AG08395 (cell line): ENCODE measurements around the gene MCRS1.

Source experiments
- DNase-seq: peaks from one replicate; pipeline ENCODE4 v3.0.0; 2012; ENCODE audit warnings: mixed read lengths, low spot score

Gene MCRS1

DNA sequence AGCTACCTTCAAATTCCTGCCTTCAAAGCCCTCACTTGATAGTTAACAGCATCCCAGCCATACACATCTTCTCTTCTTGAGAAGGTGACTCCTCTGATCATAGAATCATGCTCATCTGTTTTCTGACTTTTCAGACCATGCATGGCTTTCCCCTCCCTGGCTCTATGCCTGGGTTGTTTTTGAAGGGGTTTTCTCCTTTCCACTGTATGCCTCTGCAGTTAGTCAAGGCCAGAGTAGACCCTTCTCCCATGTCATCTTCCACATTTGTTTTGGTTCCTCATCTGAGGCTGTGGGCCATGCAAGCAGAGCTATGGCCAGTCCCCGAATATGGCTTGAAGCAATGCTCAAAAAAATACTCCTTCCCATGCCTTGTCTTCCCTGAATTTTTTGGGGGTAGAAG, 14.3 kb upstream of the MCRS1 start:
- no peak for DNase-seq

DNA sequence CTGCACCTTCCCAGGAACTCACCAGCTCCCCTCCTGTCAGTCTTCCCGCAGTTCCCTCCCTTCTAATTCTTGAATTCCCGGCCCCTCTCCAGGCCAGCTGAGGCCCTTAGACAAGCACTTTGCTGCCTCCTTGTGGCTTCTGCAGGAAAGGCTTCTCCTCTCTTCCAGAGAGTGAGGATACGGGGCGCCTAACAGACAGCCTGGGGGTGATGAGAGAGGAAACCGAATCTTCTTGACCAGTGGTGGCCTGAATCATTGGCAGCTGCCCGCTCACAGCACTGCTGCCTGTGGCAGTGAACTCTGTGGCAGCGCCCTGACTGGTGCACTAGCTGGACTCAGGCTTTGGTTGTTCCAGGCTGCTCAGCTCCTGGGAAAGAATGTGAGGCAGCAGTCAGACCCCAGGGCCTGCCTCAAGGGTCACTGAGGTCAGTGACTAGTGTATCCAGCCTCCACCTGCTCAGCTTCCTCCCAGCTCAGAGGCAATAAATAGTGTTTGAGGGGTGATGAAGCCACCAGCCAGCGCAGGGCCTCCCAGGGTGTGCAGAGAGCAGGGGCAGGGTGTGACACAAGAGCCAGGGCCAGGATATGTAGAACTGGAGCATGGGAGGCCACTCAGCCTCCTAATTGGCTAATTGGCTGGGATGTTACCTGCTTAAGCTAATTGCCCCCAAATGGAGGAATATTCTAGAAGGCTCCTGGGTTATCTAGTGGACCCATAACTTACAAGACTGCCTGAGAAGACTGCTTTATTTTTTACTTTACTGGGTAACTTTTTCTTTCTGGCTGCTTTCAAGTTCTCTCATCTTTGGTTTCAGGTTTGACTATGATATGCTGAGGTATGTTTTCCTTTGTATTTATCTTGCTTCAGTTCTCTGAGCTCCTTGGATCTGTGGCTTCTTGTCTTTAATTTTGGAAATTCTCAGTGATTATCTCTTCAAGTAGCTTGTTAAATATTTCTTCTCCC, 12.9 kb upstream of the MCRS1 start:
- peak; percentile 83 for DNase-seq

DNA sequence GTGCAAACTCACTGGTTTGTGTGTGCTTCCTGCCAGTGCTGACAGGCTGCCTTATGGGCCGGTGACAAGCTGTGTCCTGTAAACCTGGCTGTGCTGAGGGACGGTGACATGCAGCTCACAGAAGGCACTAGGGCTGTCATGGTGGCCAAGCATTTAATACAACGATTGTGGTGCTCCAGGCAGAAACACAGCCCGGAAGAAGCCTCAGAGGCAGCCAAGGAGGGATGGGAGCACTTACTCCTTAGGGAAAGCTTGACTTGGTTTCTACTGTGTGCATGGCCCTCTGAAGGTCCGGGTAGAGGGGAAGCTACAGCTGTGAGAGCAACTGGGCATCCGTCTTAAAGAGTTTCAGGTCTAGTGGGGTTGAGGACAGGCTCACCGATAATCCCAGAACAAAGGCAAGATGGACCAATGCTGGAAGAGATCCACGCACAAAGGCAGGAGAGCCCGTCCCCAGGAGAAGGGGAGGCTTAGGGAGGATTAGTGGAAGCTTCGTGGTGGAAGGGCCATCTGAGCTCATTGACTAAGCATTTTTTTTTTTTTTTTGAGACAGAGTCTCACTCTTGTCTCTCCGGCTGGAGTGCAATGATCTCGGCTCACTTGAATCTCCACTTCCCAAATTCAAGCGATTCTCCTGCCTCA, 10.7 kb upstream of the MCRS1 start:
- no peak for DNase-seq

DNA sequence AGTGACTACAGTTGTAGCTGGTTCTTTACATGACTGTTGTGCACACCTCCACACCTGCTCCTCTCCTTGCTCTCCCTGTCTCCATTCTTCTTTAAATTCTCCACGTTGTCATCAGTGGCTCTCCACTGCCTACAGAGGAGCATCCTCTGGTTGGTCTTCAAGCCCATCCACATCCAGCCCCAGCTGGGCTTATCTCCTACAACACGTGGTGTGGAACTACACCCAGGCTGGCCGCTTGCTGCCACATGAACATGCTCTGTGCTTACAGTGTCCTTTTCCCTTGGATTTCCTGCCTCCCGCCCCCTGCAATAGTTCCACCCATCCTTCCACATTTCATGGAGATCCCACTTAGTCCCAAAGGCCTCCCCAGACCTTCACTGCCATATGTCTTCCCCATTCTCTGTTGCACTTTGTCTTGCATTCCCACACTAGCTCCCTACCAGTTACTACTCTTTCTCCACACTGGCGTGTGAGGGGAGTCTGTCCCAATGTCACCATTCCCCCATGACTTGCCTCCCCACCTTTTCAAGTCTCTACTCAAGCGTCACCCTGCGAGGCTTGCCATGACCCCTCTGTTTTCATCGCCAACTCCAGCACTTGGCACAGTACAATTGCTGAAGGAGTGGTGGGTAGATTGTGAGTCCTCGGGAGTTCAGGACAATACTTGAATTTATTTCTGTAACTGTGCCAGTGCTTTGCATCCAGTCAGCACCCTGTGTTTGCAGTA, 9.8 kb upstream of the MCRS1 start:
- DNase-seq = no peak

DNA sequence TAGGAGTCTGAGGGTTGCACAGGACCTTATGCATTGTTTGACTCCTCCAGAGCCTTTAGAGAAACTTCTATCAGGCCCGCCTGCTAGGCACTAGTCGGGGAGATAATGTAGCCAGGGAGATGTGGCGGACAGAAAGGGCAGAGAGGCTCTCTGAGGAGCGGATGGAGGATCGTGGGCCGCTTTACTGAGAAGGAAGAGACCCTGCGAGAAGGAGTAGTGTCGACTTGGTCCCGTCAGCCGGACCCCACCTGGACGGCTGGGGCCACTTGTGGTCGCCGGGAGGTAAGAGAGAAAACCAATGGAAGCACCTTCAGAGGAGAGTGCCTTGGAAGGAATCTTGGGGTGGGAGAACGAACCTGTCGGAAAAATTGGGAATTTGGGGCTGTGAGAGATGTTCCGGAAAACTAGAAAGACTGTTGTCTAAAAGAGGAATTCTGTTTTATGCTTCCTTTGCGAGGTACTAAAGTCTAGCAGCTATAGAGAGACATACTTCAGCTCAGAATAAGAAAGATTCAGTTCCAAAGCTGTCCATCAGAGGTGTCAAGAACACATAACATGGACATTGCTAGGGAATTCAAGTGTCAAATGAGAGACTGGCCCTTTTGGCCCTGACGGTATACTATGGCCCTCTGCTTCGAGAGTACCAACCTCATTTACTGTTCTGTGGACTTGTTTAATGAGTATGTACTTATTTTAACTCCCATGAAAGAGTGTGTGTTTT, 660 bp upstream of the MCRS1 start:
- DNase-seq = no peak

DNA sequence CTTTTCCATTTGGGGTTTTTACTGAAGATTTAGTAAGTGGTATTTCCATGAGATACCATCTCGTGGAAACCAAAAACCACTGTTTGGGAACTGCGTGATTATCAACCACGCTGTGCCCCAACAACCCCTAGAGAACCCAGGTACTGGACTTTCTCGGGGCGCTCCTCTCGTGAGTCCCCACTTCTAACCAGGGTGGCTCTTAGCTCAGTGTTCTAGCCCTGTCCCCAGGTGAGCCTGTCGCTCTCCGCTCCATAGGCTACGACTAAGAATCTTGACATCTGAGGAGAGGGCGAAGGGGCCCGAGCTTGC, 686 bp downstream of the MCRS1 start:
- no peak for DNase-seq

DNA sequence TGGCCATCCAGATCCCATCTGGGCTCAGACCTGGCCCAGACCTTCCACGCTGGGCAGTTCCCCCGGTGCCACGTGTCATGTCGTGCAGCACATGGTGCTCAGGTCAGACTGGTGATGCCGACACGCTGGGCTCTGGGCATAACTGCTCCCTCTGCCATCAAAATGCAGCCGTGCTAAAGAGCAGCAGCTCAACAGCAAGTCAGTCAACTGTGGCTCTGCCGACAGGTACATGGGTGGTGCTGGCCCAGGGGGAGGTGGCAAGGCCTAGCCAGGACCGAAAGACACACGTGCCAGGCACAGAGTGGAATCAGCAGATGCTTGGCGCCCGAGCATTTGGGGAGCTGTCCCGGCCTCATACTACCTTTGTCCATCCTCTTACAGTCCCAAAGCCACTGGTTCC, 1.6 kb downstream of the MCRS1 start:
- no peak for DNase-seq

DNA sequence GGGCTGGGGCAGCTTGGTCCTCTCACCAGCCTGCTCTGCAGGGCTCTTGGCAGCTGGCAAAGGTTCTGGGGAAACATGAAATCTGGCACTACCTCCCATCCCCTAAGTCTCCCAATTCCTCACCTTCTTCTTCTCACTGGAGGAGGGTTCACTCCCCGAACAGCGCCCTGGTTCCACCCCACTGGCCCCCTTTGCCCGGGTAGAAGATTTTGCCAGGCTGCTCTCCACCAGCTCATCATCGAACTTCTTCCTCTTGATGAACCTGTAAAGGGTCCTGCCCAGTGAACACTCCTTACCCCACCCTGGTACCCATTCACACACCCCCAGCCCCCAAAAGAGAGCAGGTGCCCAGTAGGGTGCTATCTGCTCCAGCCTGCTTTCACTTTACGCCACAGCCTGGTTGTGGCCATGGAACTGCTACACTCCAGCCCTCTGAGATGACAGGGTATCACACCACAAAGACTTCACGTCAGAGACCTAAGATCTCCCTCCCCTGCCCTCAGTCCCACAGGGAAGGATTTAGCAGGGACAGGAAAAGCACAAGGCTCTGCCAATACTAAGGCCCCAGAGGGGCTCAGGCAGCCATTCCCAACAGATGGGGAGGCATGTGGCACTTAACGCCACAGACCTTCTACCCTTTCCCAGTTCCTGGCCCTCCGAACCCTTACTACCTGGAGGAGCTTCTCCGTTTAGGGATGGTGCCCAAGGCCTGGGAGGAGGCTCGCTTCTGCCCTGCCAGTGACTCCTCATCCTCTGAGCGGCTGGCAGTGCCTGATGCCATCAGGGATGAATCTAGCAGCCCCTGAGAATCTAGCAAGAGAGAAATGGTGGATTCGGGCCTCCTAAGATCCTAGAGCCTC, 2.3 kb downstream of the MCRS1 start:
- no peak for DNase-seq

DNA sequence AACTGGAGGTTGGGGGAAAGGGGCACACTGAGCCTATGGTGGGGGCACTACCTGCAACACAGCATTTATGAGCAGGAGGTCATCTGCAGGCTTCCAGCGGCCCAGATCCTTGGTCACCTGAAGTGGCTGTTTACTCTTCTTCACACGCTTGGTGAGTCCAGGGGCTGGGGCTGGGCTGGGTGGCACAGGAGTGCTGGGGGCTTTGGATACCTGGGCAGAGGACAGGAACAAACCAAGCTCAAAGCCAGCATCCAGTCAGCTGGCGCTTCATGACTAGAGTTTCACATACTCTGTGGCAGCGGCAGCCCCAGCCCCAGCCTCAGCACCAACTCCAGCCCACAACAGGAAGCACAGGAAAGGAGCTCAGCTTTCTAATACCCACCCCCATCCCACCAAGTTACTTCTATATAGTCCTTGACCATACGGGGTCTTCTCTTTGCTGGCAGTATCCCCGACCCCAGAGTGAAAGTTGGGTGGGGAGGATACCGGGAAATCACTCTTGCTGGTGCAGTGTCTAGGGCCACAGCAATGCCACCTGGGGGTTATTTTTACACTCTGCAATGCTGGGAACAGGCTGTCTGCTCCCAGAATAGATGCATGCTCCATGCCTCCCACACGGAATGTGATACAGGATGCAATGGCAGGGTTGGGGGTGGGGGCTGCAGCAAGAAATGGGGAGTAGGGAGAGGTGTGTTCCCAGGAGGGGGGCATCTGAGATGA, 3.1 kb downstream of the MCRS1 start:
- DNase-seq = no peak

DNA sequence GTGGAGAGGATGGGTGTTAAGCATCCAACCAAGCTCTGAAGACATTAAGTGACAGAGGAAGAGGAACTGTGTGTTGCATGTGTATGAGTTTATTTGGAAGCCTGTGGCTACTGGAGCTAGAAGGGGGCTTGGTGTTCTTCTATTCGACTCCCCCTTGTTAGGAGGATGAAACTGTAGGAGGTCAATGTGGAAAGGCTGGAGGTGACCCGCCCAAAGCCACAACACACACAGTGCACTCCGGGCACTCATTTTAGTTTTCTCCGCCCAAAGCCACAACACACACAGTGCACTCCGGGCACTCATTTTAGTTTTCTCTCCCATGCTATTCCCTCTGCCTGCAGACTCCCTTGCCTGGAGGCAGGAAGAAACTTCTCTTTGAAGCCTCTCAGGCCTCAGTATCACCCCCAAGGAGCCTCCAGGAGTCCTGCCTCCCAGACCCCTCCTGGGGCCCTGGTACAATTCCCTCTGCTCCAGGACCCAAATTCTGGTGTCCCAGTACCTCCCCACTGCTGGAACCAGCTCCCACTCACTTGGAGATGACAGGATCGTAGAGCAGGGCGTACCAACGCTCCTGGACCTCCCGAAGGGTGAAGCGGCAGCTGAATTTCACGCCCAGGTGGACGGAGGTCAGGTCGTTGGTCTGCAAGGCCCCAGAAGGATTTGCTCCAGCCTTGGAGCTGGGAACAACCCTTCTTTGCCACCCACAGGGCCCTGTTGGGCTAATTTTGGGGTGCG, 3.8 kb downstream of the MCRS1 start:
- no peak for DNase-seq

DNA sequence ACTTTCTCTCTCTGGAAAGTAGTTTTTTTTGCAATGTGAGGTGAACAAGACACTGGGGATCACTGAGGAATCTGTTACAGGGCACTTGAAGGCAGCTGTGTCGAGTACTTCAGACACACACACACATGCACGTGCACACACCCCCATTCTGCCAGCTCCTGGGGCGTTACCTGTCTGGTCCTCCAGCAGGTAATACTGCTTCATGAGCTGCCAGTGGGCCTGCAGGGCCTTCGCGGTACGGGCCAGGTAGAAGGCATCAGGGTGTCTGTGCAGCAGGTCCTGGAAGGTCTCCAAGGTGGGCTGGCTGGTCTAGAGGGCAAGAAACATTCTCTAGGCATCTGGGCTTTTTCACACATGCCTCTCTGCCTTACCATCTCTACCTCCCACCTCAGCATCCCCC, 5.1 kb downstream of the MCRS1 start:
- DNase-seq = no peak

DNA sequence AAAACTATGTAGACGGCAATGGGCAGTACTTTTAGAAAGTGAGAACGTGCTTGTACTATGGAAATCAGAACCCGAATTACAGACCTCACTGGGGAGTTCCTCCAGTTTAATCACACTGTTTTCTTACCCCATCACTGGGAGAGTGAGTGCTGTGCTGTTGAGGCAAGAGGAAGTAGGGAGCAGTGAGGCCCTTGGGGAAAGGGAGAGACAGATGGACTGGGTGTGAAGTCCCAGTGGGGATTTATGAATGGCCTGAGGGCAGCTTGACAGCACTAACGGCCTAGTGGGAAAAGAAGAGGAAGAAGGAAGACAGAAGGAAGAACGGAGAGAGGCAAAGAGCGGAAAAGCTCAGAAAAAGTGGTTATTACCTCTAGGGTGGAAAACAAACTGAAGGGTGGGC, 5.7 kb downstream of the MCRS1 start:
- DNase-seq = no peak

DNA sequence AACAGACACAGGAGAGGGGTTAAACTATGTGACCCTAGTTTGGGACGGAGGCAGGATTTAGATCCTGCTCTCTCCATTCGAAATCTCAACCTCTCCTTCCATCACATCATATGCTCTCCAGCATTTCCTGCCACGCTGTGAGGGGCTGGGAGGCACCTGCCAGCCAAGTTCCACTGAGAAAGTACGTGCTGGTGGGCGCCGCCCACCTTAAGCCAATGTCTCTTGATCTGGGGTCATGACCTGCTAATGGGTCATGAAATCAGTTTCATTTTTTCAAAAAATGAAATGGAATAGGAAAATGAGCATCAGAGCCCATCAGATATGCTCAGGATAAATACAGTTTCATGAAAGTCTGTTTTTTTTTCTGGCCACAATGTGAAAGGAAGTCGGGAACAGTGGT, 7.2 kb downstream of the MCRS1 start:
- DNase-seq = no peak

DNA sequence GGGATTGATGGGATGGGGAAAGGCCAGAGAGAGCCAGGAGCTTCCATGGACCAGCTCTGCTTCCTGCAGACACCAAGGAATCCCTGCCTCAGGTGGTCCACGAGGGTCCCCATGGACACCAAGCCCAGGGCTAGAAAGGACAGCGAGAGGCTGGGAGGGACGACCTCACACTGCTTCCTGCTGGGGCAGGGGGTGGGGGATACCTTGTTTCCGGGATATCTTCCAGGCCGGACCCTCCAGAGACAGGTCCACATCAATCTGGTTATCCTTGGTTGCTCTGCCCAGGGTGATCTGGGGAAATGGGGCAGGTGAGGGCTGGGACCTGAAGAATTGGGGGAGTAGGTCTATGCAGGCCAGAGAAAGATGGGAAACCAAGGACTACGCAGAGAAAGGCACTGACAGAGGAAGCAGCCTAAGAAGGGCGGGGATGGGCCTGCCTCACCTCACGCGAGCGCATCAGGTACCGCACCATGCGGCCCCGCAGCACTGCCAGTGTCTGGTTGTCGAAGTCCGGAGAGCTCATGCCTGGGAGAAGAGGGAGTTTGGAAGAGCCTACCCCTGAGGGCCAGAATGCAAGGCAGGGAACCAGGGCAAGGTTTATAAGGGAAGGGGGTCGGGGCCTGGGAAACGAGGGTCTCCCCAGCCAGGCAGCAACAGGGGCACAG, 8.8 kb downstream of the MCRS1 start:
- no peak for DNase-seq

DNA sequence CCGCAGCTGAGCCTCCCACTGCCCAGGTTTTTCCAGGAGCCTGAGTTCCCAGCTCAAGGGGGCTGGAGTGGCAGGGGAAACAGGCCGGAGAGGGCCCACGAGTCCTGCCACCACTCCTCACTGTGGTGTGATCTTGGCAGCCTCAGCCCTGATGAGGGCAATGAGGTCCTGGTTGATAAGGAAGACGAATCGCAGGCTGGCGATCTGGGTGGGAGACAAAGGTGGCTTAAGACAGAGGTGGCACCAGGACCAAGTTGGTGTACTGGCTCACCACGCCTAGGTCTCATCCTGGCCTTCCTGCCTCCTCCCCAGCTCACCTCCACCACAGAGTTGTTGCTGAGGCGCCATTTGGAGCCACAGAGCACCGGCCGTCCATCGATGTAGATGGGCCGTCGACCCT, 9.4 kb downstream of the MCRS1 start:
- DNase-seq = no peak

DNA sequence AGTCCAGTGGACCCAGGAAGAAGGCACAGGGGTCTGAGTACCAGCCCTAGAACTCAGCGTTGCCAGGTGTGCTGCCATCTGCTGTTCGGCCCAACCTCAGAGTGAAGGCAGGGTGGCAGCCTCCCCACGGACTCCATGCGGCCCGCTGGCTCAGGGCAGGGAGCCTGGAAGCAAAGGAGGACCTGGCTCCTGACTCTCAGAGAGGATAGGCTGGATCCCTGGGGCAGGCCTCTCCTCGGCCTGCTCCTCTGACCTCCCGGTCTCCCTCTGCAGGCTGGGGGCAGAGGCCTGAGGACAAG, 10.1 kb downstream of the MCRS1 start:
- DNase-seq = no peak

DNA sequence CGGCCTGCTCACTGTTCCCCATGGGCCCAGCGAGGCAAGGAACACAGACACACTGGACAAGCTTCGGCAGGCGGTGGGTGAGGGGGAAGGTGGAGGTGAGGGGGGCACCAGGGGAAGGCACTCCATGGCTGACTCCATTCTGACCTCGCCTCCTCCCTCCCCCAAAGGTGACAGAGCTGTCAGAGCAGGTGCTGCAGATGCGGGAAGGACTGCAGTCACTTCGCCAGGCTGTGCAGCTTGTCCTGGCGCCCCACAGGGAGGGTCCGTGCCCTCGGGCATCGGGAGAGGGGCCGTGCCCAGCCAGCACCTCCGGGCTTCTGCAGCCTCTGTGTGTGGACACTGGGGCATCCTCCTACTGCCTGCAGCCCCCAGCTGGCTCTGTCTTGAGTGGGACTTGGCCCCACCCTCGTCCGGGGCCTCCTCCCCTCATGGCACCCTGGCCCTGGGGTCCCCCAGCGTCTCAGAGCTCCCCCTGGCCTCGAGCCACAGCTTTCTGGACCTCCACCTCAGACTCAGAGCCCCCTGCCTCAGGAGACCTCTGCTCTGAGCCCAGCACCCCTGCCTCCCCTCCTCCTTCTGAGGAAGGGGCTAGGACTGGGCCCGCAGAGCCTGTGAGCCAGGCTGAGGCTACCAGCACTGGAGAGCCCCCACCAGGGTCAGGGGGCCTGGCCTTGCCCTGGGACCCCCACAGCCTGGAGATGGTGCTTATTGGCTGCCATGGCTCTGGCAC, 10.6 kb downstream of the MCRS1 start:
- DNase-seq = no peak

DNA sequence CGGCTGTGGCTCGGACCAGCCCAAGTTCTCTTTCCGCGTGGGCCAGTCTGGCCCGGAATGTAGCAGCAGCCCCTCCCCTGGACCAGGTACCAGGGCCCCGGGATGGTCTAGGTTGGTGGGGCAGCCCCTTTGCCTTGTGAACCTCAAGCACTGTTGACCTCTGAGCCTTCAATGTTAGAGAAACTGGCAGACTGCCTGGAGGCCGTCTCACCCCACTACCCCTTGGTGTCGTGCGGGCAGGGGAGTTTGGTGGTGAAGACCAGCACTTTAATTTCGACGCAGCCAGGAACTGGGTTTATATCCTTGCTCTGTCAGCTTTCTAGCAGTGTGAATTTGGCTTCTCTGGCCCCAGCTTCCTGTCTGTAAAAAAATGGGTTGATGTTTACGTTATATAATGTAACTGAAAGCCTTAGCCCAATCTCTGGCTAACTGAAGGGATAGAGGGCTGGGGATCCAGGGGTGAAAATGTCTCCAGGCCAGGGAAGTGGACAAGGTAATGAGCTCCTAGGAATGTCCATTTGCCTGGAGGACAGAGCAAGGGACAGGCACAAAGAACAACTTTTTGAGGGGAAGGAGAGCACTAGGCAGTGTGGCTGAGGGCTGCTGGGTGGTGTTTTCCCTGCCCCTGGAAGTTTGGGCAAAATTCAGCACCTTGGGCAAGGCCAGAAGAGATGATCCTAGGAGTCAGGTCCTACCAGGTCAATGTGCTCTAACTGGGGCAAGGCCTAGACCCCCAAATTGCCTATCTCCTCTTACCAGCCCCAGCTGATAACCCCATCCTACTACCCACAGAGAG, 11.4 kb downstream of the MCRS1 start:
- DNase-seq = no peak
